Stimulated activated CD8-positive, alpha-beta memory T cell treated with anti-CD3 and anti-CD28 coated beads, Interleukin-15, amount 100 ng/mL, for 48 hours (primary cell): ENCODE measurements around the gene ARR3.
"Not testable (repeated sequence)": the region's sequence is repeated elsewhere in the genome, so short reads cannot be mapped to it uniquely, and the experiment has no call there.

Experiments
- DNase-seq, 2 donors: peaks; one replicate each; pipeline ENCODE4 v3.0.0-alpha.2; 2020; ENCODE audit warnings: low read depth in 2 of 2

ARR3 gene

DNA sequence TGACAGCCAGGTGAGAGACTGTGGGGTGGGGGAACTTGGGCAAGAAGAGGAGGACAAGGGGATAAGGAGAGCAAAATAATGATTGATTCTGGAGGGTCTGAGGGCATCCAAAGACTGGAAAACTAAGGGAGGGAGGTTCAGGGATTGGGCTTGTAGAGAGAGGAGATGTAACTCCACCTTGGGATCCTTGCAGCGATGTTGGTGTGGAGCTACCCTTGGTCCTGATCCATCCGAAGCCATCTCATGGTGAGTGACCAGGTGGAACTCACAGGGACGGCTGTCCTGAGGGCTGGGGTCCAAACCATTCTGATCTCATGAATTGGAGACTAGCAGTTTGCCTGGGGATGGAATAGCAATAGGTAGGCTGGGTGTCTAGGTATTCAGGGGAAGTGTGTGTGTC is 12.4 kb downstream of the ARR3 start:
- DNase-seq: no peak

GRCh38 chrX:70281951-70282350 is 13.8 kb downstream of the ARR3 start, which contains the start of gene RAB41:
RAB41 (plus strand) TSS chrX:70282172; CDS start chrX:70282218, 46 bp downstream.
- no peak for DNase-seq

GRCh38 chrX:70289168-70289792 is 21.1 kb downstream of the ARR3 start:
- DNase-seq: no peak

GRCh38 chrX:70289793-70290770 is 21.9 kb downstream of the ARR3 start, which contains the start of the genes KIF4A and PDZD11:
KIF4A (plus strand) TSS chrX:70290104; CDS start chrX:70290459, 355 bp downstream.
PDZD11 (minus strand) TSS chrX:70289927; CDS start chrX:70289341, 586 bp downstream.
- peak; percentile 72 to 74 for DNase-seq

DNA sequence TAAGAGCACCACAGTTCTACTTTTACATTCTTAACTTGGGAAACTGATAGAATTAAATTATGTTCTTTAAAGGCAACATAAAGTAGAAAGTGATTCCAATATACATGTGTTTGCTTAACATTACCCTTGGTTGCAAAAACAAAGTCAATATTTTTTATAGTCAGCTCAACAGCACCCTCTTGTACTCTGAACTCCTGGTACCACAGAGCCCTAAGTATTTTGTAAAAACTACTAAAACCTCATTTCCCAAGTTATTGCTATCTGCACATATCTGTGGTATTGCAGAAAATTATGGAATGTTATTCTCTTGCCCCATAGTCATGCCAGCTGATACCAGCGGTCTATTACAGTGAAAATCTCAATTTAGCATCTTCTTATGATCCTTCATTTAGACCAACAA is 24.7 kb downstream of the ARR3 start:
- DNase-seq: no peak

- no peak for DNase-seq
These were observed 25.5 kb downstream of the ARR3 start for GRCh38 chrX:70293621-70294020.

- DNase-seq: no peak
These were observed 33.6 kb downstream of the ARR3 start for GRCh38 chrX:70301716-70302115.

DNA sequence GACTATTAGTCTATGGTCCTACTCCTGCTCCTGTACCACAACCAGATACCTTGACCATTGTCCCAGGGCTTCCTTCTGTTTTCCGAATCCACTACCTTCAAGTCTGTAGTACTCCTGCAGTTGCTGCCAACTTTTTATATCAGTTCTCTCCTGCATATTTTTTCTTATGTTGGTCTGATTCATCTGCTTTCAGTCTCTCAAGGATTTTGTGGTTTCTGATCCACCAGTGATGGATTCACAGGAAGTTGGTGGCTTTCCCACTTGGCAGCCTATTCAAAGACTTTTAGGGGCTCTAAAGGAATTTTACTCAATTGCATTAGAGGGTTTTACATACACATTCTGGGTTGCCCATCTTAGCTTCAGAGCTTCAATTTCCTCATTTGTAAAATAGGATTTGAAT is 45.4 kb downstream of the ARR3 start:
- no peak for DNase-seq

DNA sequence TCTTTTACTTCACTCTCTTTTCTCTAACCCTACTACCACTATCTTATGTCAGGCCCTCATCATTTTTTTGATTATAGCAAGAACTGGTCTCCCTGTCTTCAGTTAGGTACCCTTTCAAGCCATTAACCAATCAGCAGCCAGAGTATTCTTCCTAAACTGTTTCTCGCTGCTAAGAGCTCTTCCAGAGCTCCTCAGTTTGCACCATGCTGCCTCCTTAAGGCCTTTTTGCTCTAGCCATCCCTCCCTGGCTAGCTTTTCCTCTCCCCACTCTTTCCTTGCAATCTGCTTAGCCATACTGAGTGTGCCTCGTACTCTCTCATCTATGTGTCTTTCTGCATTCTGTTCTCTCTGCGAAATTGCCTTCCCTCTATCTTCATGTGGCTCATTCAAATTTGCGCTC is 54.6 kb downstream of the ARR3 start:
- no peak for DNase-seq

- not testable (repeated sequence) for DNase-seq
These were observed 55.5 kb downstream of the ARR3 start for GRCh38 chrX:70323628-70324027.

GRCh38 chrX:70324326-70324725 is 56.2 kb downstream of the ARR3 start:
- DNase-seq: no peak

DNA sequence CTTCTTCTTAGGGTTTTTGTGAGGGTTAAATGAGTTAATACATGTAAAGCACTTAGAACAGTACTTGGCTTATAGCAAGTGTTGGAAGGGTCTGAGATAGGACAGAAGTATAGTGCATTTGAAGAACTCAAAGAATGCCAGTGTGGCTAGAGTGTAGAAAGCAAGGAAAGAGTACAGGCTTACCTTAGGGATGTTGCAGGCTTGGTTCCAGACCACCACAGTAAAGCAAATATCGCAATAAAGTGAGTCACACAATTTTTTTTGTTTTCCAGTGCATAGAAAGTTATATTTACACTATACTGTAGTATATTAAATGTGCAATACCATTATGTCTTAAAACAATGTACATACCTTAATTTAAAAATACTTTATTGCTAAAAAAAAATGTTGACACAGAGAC is 63.0 kb downstream of the ARR3 start:
- no peak for DNase-seq
